Activated naive CD4-positive, alpha-beta T cell treated with anti-CD3 and anti-CD28 coated beads, Interleukin-2, amount 10 ng/mL, durations not matched to agents 7 days and 5 days (primary cell): ENCODE measurements around the gene GAS7.

Source experiments
- CTCF ChIA-PET: fragments of 350-600 bp; sonication (Branson Sonifier 250); formaldehyde crosslinking; loops from one replicate; lab custom pipeline; 2021; ENCODE audit warnings: antibody characterized with exemption; lab: Charles Lee
- DNase-seq: peaks from one replicate; pipeline ENCODE4 v3.0.0-alpha.2; 2020
- H3K27ac Mint-ChIP-seq: one replicate; pipeline ENCODE4 v1.8.0; 2021; ENCODE audit warnings: mild to moderate bottlenecking, moderate library complexity, mixed read lengths
- H3K27me3 Mint-ChIP-seq: one replicate; pipeline ENCODE4 v1.8.0; 2021; ENCODE audit warnings: mild to moderate bottlenecking, mixed read lengths
- H3K36me3 Mint-ChIP-seq: one replicate; pipeline ENCODE4 v1.8.0; 2021; ENCODE audit warnings: mixed read lengths
- H3K4me1 Mint-ChIP-seq: one replicate; pipeline ENCODE4 v1.8.0; 2021; ENCODE audit warnings: mixed read lengths
- H3K4me3 Mint-ChIP-seq: one replicate; pipeline ENCODE4 v1.8.0; 2021; ENCODE audit warnings: mild to moderate bottlenecking, moderate library complexity, mixed read lengths
- H3K9me3 Mint-ChIP-seq: one replicate; pipeline ENCODE4 v1.8.0; 2021; ENCODE audit warnings: mixed read lengths

Gene GAS7

GRCh38 chr17:9872852-9873251 lies 325.6 kb downstream of the GAS7 start:
- Mint-ChIP-seq H3K4me1 (no peaks in the 10 kb centered on the region), H3K27me3 (no peaks in the 10 kb centered on the region), H3K9me3 (no peaks in the 10 kb centered on the region), H3K4me3 (no peak overlapping the region), H3K27ac (no peak overlapping the region), H3K36me3 (no peaks in the 10 kb centered on the region)
- CTCF ChIA-PET, result no interaction called here
- DNase-seq, result no peak

GRCh38 chr17:9868552-9868951 lies 329.9 kb downstream of the GAS7 start:
- CTCF ChIA-PET, result interaction anchor here (0.7 kb wide), 1 partner anchor 22 kb away, joined by 3 read pairs; no protein-coding TSS in a partner anchor
- H3K4me3 Mint-ChIP-seq, result no peak overlapping the region
- H3K27ac Mint-ChIP-seq, result no peak overlapping the region
- H3K27me3 Mint-ChIP-seq, result no peaks in the 10 kb centered on the region
- H3K4me1 Mint-ChIP-seq, result no peaks in the 10 kb centered on the region
- H3K36me3 Mint-ChIP-seq, result no peaks in the 10 kb centered on the region
- DNase-seq, result no peak
- H3K9me3 Mint-ChIP-seq, result peaks cover 3% of the 10 kb centered on the region

GRCh38 chr17:9865586-9865985 lies 332.8 kb downstream of the GAS7 start:
- H3K36me3 Mint-ChIP-seq, result no peaks in the 10 kb centered on the region
- H3K27ac Mint-ChIP-seq, result no peak overlapping the region
- CTCF ChIA-PET, result no interaction called here
- H3K27me3 Mint-ChIP-seq, result no peaks in the 10 kb centered on the region
- H3K4me1 Mint-ChIP-seq, result no peaks in the 10 kb centered on the region
- DNase-seq, result no peak
- peaks cover 8% of the 10 kb centered on the region for H3K9me3 Mint-ChIP-seq
- no peak overlapping the region for H3K4me3 Mint-ChIP-seq

GRCh38 chr17:9862949-9863348 lies 335.5 kb downstream of the GAS7 start:
- CTCF ChIA-PET, result no interaction called here
- no peaks in the 10 kb centered on the region for H3K27me3 Mint-ChIP-seq
- no peak for DNase-seq
- no peak overlapping the region for H3K27ac Mint-ChIP-seq
- H3K36me3 Mint-ChIP-seq, result no peaks in the 10 kb centered on the region
- no peak overlapping the region for H3K4me3 Mint-ChIP-seq
- H3K9me3 Mint-ChIP-seq, result peaks cover 10% of the 10 kb centered on the region
- no peaks in the 10 kb centered on the region for H3K4me1 Mint-ChIP-seq

- H3K9me3 Mint-ChIP-seq, result peaks cover 10% of the 10 kb centered on the region
- CTCF ChIA-PET, result no interaction called here
- no peaks in the 10 kb centered on the region for H3K36me3 Mint-ChIP-seq
- H3K27ac Mint-ChIP-seq, result no peak overlapping the region
- H3K4me3 Mint-ChIP-seq, result no peak overlapping the region
- no peak for DNase-seq
- H3K4me1 Mint-ChIP-seq, result no peaks in the 10 kb centered on the region
- H3K27me3 Mint-ChIP-seq, result no peaks in the 10 kb centered on the region
Measured at GRCh38 chr17:9862220-9862619, 336.2 kb downstream of the GAS7 start.

- CTCF ChIA-PET, result no interaction called here
- DNase-seq, result no peak
- Mint-ChIP-seq H3K9me3 (peaks cover 12% of the 10 kb centered on the region), H3K4me3 (no peak overlapping the region), H3K27me3 (no peaks in the 10 kb centered on the region), H3K4me1 (no peaks in the 10 kb centered on the region), H3K27ac (no peak overlapping the region), H3K36me3 (no peaks in the 10 kb centered on the region)
Measured at GRCh38 chr17:9860851-9861250, 337.6 kb downstream of the GAS7 start.
